HG02943 (cell line): ENCODE results near the gene TBC1D7.

ENCODE experiments used
- ATAC-seq: cut with Tn5 transposase; IDR thresholded peaks from one replicate; pipeline ENCODE4 v1.9.1; 2021; ENCODE audit warnings: mild to moderate bottlenecking, low read depth, moderate library complexity; ENCODE audit not compliant: unreplicated experiment

The TBC1D7 gene

DNA sequence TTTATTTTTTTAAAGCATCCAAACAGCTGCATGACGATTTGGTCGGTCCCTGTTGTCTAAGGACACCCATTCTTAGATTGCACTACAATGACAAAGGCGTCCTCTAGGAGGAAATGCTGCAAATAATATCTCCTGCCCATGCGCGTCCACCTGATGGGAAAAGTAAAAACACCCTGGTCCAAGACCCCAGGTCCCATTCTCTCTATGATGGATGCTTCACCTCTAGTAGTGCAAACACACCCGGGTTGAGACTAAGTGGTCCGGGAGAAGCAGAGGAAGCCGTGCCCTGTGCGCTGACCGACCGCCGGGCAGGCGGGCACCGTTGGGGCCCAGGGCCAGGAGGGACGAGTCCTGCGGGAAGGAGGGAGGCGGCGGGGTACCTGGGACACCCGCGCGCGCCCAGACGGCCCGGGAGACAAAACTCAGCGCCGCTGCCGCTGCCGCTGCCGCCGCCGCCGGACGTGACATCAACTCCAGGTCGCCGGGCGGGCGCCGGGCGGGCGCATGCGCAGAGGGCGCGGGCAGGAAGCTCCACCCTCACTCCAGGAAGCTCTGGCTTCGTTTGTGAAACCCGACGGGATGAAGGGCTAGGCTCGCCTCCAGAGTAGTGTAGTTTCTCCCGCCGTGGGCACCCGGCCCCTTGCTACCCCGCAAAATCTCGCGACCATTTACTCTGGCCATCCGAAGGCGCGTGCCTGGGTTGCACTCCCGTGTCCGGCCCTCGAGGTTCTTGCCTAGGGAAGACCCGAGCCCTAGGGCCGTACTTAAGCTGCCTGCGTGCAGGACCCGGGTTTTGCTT, at the start of gene TBC1D7:
Gene TBC1D7 (minus strand): TSS at position 462 of the 799 bp plus-strand sequence. CDS start 1,639 bp downstream, outside the sequence.
- peak; percentile 84 for ATAC-seq

DNA sequence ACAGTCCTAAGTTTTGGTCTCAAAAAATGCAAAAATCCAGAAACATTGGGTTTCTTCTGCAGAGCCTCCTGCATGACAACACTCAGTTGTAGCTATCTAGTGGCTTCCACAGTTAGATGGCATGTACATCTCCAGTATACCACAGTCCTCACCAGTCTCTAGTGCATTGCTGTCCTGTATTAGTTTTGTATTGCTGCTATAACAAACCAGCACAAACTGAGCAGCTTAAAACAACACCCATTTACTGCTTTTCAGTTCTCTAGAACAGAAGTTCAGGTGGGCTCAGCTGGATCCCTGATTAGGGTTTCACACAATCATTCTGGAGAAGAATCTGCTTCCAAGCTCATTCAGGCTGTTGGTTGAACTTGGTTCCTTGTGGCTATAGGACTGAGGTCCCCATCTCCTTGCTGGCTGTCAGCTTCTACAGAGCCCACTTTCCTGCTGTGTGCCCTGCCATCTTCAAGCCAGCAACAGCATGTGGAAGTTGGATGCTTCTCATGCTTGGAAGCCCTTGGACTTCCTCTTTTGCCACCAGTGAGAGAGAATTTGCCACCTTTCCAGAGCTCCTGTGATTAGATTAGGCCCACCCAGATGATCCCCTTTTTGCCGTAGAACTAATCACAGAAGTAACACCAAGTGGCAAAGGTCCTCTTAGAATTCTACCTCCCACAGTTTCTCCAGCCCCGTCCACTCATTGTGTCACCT, 48.9 kb upstream of the TBC1D7 start:
- ATAC-seq, result no peak

DNA sequence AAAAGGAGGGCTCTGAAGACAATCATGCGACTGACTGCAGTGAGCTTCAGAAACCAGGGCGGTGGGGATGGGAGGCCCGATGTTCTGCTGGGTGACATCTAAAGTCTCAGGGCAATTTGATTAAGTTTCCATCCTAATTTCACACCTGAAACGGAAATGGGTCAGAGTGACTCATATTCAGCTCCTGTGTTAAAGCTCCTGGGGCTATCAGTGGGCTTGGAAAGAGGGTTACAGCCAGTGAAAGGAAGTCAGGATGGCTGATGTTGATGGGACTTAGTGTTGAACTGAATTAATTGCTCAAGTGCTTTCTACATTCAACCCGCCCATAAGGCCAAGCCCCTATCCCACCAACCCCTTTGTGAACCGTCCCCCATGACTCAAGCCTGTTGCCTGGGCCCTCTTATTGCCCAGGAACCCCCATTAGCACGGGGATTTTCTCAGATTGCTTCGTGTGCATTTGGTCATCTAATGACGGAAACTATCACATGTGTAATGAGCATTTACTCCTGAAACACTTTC, 47.1 kb upstream of the TBC1D7 start:
- ATAC-seq, result peak; percentile 82

DNA sequence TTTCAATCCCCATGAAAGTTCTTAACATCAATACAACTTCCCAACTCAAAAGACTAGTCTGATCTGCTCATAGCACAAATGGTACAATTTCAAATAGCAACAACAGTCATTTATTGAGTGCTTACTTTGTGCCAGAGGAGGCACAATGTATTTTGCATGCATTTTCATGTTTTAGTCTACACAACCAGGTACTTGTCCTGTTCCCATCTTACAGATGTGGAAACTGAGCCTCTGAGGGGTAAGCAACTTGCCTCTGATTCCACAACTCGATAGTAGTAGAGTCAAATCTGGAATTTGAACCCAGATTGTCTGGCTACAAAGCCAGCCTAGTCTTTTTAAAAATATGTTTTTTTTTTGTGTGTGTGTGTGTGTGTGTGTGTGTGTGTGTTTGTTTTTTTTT, 45.6 kb upstream of the TBC1D7 start:
- ATAC-seq, result no peak

DNA sequence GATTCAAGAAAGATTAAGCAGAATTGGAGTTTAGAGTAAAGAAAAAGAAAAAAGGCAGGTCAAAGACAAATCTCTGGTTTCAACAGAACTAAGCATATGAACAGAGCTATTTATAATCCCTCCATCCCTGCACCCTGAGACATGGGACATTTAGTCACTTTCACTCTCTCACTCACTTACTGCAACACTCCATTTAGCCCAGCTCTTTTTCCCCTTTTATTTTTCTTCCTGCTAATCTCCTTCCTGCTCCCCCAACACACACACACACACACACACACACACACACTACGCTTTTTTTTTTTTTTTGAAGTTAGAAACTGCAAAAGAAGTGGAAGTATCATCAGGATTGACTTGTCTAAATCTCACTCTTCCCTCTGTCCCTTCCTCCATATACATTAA, 45.1 kb upstream of the TBC1D7 start:
- ATAC-seq, result no peak

DNA sequence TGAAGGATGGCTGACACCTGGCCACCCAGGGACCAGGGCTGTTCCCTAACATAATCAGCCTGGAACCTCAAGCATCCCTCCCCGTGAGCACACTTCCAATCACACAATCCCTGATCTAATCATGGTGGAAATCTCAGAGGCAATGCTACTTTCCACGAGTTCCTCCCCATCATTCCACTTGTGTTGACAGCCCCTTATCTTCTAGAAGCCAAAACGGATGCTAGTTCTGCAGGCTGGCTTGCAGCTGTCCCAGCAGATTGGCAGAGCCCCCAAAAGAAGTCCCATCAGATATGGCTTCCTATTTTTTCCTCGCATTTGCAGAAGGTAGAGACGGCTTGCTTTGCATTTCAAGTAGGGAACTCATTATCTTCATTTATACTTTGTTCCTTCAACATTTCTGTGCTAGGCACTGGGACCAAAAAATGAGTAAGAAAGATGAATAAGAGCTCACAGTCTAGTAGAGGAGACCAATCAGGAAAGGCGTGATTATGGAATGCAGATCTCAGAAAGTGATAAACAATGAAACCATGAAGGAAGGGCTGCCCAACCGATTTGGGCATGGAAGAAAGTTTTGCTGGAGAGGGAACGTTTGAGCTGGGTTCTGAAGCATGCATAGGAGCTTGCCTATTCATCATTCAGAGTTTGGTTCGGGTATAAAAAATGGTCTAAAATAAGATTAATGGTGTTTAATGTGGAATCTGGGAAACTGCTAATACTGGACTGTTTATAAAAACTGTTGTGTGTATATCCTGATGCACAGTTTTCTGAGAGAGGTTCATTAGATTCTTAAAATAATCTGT, 44.6 kb upstream of the TBC1D7 start:
- ATAC-seq, result no peak

DNA sequence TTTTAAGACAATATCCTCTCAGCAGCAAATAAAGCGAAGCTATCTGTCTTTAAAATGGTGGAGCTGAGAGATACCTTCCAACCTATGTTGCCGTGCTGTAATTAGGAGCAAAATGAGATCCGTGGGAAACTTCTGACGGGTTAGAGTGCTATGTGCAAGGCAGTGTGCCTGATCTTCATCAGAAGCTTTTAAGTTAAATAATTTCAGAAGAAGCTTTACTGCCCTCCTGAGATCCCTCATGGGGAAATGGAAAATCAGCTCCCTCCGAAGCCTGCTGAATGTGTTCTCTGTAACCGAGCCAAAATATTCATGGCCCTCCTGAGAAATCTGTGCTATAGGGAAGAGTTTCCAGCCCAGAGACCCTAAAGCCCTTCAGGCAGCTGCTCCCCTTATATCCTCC, 43.7 kb upstream of the TBC1D7 start:
- ATAC-seq, result no peak

DNA sequence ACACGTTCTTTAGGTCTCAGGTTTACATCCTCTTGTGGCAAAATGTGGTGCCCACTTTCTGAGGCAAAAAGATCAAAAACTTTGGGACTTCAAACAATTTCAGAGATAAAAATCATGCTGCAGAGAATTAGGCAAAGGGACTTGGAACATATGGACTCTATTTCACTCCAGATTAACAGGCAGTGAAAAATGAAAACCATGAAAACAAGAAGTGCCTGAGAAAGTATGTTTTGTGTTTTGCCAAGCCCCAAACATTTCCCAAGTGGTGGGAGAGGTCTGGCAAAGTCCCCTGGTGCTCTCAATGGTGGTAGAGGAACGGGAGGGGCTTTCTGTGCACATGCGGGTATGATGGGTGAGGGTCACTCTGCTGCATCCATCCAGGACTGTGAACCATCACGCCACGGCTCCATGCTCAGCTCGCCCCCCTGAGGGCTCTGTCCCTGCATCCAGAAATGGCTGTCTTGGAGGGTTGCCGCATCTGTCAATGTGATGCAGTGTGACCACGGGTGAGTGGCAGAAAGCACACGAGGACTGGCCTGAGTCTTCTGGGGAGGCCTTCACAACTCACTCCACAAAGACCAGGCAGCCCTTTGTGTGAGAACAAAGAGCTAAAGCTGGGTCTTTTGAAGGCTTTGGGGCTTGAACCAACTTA, 43.2 kb upstream of the TBC1D7 start:
- ATAC-seq, result no peak

DNA sequence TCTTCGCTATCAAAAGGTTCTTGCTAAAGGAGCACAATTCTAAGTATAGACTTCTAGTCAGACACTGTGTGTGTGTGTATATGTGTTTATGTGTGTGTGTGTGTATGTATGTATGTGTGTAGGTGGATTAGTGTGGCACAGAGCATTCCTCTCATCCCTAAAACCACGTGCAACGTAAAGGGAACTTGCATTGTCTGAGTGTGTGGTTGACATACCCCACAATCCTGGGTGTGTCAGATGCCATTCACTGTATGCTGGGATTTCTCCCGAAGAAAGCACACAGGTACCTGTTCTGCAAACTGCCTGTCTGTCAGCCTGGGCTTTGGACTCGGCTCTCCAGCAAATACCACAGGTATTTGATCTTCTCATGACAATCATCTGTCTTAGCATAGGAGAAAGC, 42.3 kb upstream of the TBC1D7 start:
- ATAC-seq, result no peak

DNA sequence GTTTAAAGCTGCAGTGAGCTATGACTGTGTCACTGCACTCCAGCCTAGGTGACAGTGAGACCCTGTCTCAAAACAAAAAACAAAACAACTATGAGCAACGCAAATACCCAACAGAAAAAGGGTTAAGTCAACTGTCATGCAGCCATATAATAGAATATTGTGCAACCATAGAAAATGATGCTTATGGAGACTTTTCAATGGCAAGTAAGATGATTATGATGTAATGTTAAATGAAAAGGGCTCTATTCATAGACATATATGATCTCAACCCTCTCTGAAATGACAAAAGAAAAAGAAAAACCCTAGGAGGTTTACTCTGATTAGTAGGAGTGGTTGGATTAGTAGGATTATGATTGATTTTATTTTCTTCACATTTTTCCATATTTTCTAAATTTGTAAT, 41.3 kb upstream of the TBC1D7 start:
- no peak for ATAC-seq

DNA sequence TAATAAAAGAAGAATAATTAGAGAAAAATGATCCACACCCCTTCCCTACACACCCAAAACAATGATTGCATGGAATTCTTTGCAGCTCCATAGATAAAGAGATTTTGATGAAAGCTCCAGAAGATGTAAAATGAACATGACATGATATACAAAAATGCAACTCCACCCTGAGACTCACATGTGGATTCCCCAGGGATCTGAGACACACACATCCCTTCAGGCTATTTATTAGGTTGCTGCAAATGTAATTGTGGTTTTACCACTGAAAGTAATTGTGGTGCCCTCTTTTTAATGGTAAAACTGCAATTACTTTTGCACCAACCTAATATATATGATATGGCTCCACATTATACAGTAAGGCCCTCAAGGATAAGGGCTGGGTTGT, 40.4 kb upstream of the TBC1D7 start:
- ATAC-seq, result no peak

DNA sequence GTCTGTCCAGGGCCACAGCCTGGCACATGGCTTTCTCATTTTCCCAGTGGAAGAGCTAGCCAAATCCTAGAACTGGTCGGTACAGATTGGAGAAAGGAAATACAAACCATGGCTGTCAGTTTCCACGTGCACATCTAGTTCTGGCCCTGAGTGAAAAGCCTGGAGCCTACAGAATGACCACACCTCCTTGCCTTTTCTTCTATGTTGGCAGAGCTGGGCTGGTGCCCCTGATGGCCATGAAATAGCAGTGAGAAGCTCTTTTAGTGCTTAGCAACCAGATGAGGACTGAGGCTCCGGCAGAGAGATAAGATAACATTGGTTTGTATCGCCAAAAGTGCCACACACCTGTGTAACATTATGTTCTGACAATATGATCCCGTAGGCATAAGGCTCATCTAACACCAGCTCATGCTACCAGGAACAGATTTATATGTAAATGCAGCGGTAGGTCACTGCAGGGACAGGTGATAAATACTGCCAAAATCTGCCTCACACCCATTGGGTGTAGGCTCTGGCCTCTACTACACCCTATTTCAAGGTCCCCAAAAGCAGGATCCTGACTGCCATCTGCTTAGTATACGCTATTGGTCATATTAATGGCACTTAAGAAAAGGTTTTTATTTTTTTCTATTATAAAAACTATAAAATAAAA, 39.9 kb upstream of the TBC1D7 start:
- ATAC-seq, result no peak

DNA sequence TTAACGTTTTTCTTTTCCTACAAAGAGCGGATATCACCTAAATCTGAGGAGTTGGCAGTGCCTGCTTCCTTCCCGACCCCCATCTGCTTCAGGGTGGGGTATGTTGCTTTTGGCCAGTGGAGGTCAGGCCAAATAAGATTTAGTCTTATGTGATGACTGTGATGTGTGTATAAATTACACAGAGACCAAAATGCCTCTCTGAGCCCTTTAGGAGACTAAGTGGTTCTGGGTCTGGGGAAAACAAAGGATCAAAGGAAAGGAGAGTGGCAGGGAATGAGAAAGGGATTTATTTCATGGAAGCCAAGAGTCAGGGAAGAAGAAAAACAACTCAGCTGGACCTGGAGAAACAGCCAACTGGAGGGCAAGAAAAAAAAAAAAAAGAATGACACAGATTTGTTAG, 39.1 kb upstream of the TBC1D7 start:
- no peak for ATAC-seq

DNA sequence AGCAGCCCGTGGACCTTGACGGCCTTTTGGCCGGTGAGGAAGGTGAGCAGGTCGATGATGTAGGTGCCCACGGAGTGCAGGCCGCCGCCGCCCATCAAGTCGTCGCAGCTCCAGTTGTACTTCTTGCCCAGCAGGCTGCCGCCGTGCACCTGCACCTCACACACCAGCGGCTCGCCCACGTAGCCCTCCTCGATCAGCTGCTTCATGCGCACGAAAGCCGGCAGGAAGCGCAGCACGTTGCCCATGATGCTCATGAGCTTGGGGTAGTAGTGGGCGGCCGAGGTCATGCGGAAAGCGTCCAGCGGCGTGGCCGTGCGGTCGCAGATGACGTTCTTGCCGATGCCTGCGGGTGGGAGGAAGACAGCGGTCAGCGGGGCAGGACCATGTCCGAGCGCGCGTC, 37.0 kb upstream of the TBC1D7 start:
- no peak for ATAC-seq

DNA sequence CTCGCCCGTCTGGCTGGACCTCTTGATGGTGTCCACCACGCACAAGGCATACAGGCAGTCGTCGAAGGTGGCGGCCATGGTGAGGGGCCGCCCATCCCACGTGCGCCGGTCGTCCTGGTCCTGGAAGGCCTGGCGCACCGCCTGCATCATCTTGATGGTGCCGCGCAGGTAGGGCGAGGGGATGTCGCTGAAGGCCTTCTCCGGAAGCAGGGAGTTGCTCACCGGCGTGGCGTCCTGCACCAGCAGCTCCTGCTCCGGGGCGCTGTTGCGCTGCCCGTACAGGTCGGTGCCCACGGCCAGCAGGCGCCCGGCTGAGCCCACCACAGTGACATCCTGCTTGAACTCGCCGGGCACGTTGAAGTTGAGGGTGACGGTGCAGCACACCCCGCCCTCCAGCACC, 36.5 kb upstream of the TBC1D7 start:
- no peak for ATAC-seq

DNA sequence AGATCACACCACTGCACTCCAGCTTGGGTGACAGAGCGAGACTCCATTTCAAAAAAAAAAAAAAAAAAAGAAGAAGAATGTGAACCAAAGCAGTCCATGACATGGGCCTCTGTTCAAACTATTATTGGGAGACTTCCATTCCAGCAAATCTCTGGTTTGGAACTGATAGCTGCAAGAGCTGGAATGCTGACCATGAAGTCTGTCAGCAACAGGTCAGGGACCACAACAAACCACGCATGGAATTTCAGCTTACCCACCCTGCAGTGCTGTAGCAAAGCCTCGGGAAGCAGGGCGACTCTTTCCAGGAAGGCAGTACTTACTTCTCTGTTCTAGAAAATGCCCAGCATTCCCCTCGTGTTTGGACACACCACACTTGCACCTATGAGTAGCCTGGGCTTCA, 34.1 kb upstream of the TBC1D7 start:
- no peak for ATAC-seq

DNA sequence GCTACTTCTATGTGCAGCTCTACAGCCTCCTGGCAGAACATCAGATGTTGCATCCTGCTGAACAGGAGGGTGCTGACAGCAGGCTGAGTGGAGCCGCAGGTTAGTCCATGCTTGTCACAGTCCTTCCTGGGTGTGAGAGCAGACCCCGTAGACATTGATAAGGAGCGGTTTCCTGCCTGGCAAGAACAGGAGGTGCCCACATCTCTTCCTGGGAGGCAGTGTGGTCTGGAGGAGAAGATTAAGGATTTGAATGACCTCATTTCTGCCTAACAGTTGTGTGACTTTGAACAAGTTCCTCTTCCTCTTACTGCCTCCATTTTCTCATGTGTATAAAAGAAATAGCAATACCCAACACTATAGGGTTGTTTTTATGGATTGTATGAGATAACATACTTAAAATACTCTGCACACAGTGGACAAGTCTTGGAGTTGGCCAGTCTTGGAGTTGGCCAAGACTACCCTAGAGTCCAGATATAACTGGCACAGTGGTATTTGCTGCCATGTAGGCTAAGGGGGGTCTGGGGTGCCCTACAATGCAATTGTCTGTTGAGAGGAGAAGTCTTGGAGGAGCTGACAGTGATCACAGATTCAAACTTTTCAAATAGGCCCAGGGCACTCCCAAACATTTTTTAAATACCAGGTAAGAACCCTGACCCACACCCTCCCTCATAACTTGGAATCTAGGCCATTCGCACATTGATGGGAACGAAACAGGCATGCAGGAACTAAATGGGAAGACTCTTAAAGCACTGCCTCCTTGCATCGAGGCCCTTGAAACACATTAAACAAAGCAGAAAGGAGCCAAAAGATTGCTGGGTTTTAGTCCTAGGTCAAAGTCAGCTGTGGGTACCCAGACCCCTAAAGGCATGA, 32.6 kb upstream of the TBC1D7 start:
- ATAC-seq, result no peak

DNA sequence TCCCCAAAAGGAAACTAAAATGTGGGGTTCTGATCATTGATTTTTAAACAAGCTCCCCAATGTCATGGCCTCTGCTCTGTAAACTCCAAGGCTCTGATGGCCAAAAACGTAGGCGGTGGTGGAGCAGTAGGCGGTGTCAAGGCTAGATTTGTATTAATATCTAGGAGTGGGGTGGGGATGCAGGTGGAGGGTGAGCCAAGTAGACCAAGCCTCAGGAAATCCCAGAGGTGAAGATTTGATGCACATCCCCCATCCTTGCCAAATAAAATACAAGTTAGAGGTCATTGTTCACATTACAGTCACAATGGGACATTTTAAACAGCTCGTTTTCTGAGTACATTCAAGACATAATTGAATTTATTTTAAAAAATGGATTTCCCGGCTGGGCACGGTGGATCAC, 30.9 kb upstream of the TBC1D7 start:
- ATAC-seq, result no peak

DNA sequence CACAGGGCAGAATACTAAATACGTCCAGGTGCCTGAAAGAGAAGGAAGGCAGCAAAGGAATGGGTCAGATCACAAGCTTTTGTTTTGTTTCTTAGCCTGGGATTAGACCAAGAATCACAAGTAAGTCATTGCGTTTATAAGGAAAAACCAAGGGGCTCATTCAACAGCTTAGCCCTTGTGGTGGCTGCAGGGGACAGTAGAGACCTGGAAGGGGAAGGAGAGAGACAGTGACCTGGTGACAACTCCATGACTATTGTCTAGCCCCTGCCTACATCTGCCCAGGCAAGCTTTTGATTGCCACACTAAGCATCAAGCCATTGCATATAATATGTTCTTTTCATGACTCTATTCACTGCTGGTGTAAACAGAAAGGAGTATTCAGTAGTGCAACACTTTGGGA, 30.2 kb upstream of the TBC1D7 start:
- no peak for ATAC-seq
